Natural killer cell (primary cell): ENCODE data around the gene CCNL2. TPM values are rescaled to one million over a fixed set of nuclear protein-coding genes. Genes with fewer than 3 reads are reported as not detected.

Experiments used
- ATAC-seq, 3 donors: fragments of 150-1000 bp in 2 of 3; fragments of 200-7000 bp in 1 of 3; cut with Tn5 transposase; 1 replicate in 1 of 3; 2 replicates in 2 of 3; pipeline ENCODE4 v1.10.0; 2021; ENCODE audit warnings: mild to moderate bottlenecking in 2 of 3, moderate library complexity in 2 of 3
- DNase-seq, 2 donors: peaks; one replicate each; pipeline versions ENCODE4 v3.0.0 to v3.0.0-alpha.2; 2013 to 2021; ENCODE audit warnings: mixed read lengths in 1 of 2
- H3K27ac ChIP-seq: one replicate; pipeline ENCODE4 v1.5.1; 2013; ENCODE audit warnings: mild to moderate bottlenecking, low read length
- H3K27me3 ChIP-seq: one replicate; pipeline ENCODE4 v1.6.1; 2013; ENCODE audit warnings: low read length; ENCODE audit not compliant: control insufficient read depth, insufficient read depth
- H3K36me3 ChIP-seq: one replicate; pipeline ENCODE4 v1.6.1; 2013; ENCODE audit warnings: low read length; ENCODE audit not compliant: control insufficient read depth, insufficient read depth
- H3K4me1 ChIP-seq: one replicate; pipeline ENCODE4 v1.6.1; 2013; ENCODE audit warnings: low read length; ENCODE audit not compliant: control insufficient read depth, insufficient read depth
- H3K4me3 ChIP-seq: one replicate; pipeline ENCODE4 v1.5.1; 2013; ENCODE audit warnings: low read length
- H3K9me3 ChIP-seq: one replicate; pipeline ENCODE4 v1.6.1; 2013; ENCODE audit warnings: low read length; ENCODE audit not compliant: control insufficient read depth, insufficient read depth
- H3K27ac Mint-ChIP-seq, 2 donors: one replicate each; pipeline ENCODE4 v1.8.0; 2022; ENCODE audit warnings: mild to moderate bottlenecking in 2 of 2, mixed read lengths in 2 of 2, moderate library complexity in 1 of 2
- H3K27me3 Mint-ChIP-seq, 2 donors: one replicate each; pipeline ENCODE4 v1.8.0; 2022; ENCODE audit warnings: low read depth in 2 of 2, mixed read lengths in 2 of 2
- H3K36me3 Mint-ChIP-seq: one replicate; pipeline ENCODE4 v1.8.0; 2022; ENCODE audit warnings: mixed read lengths
- H3K4me1 Mint-ChIP-seq, 2 donors: one replicate each; pipeline ENCODE4 v1.8.0; 2022; ENCODE audit warnings: mixed read lengths in 2 of 2
- H3K4me3 Mint-ChIP-seq: one replicate; pipeline ENCODE4 v1.8.0; 2022; ENCODE audit warnings: mild to moderate bottlenecking, moderate library complexity, mixed read lengths
- H3K9me3 Mint-ChIP-seq, 2 donors: one replicate each; pipeline ENCODE4 v1.8.0; 2022; ENCODE audit warnings: mixed read lengths in 2 of 2
- CTCF ChIP-seq: fragments of 200-600 bp; IDR thresholded peaks from one replicate; pipeline ENCODE4 v1.8.0; 2022; ENCODE audit warnings: antibody characterized with exemption
- WGBS: methylation state at CpG from one replicate; pipeline ENCODE4 v1.1.7; 2013; ENCODE audit warnings: missing lambda C conversion rate; ENCODE audit not compliant: insufficient coverage; 5-methylcytosine and 5-hydroxymethylcytosine counted together
- intact Hi-C: fragments of 100-400 bp; cut with micrococcal nuclease; formaldehyde crosslinking; loops from one replicate; pipeline ENCODE4 v1.14.2; 2022
- total RNA-seq, 4 donors: library from RNA; stranded (reverse); fragments of 120-200 nt in 1 of 4; gene quantifications; one replicate each; pipeline versions ENCODE4 v1.2.3 to v1.2.4, GENCODE V29; 2013 to 2022

CCNL2 gene
- total RNA-seq, 3 donors from 2014 or later (not counting 1 experiment from before 2014, with no cell fraction given): 253 to 281 (median 274) TPM

GRCh38 chr1:1407636-1408318 is 8.6 kb upstream of the CCNL2 start:
- Mint-ChIP-seq H3K4me3 (peak overlapping the region; percentile 84), H3K27ac (peak overlapping the region; percentile 86 to 88), H3K36me3 (no peaks in the 10 kb centered on the region), H3K9me3 (peaks cover 2% of the 10 kb centered on the region in 2 donors), H3K4me1 (peaks cover 0 to 21% of the 10 kb centered on the region in 2 donors), H3K27me3 (no peaks in the 10 kb centered on the region)
- Histone ChIP-seq H3K36me3 (peaks cover 18% of the 10 kb centered on the region), H3K4me1 (peaks cover 25% of the 10 kb centered on the region), H3K4me3 (peak overlapping the region; percentile 76), H3K27ac (peak overlapping the region; percentile 76), H3K27me3 (no peaks in the 10 kb centered on the region), H3K9me3 (no peaks in the 10 kb centered on the region)
- 14% methylated on average over 41 of the region's 41 CpGs for WGBS
- intact Hi-C loops: loop anchor here (1.0 to 2.0 kb wide), 2 partner anchors 8 to 33 kb away; partner anchors contain the start of genes AURKAIP1 and CCNL2
- TF ChIP-seq CTCF: no peak
- peak; percentile 31 to 50 for DNase-seq
- peak; percentile 11 to 23 (median 20) for ATAC-seq

GRCh38 chr1:1406821-1407635 is 7.9 kb upstream of the CCNL2 start, which contains the start of gene MRPL20:
Gene MRPL20, minus strand, starts transcription at chr1:1407293. Its CDS starts 76 bp downstream, at chr1:1407217.
- no peaks in the 10 kb centered on the region for H3K27me3 Mint-ChIP-seq
- H3K27me3 ChIP-seq: no peaks in the 10 kb centered on the region
- ATAC-seq: peak; percentile 94 to 97 (median 95)

GRCh38 chr1:1406101-1406820 is 7.1 kb upstream of the CCNL2 start:
- WGBS: 45% methylated on average over 43 of the region's 43 CpGs
- Mint-ChIP-seq H3K27me3 (no peaks in the 10 kb centered on the region), H3K36me3 (no peaks in the 10 kb centered on the region), H3K9me3 (no peaks in the 10 kb centered on the region), H3K4me1 (peaks cover under 1 to 23% of the 10 kb centered on the region in 2 donors), H3K27ac (peak overlapping the region; percentile 86 to 88), H3K4me3 (peak overlapping the region; percentile 90)
- Histone ChIP-seq H3K9me3 (no peaks in the 10 kb centered on the region), H3K36me3 (peaks cover 31% of the 10 kb centered on the region), H3K27ac (peak overlapping the region; percentile 76), H3K4me3 (peak overlapping the region; percentile 76), H3K27me3 (no peaks in the 10 kb centered on the region), H3K4me1 (peaks cover 25% of the 10 kb centered on the region)
- DNase-seq (peak in 1 of 2 donors; percentile 30), ATAC-seq (no peak)
- no peak for TF ChIP-seq CTCF
- intact Hi-C loops: loop anchor here (2.0 kb wide), 1 partner anchor 31 kb away; the partner anchor contains the start of gene AURKAIP1

More at GRCh38 chr1:1406821-1407635, 7.9 kb upstream of the CCNL2 start, which contains the start of gene MRPL20:
- peak within 1 kb of the TSS; percentile 90 for H3K4me3 Mint-ChIP-seq
- peak within 1 kb of the TSS; percentile 86 to 88 for H3K27ac Mint-ChIP-seq
- Histone ChIP-seq H3K27ac (peak within 1 kb of the TSS; percentile 76), H3K9me3 (no peaks in the 10 kb centered on the region), H3K4me1 (peaks cover 25% of the 10 kb centered on the region), H3K4me3 (peak within 1 kb of the TSS; percentile 76), H3K36me3 (peaks cover 23% of the 10 kb centered on the region)
- no peaks in the 10 kb centered on the region for H3K36me3 Mint-ChIP-seq
- H3K4me1 Mint-ChIP-seq: peaks cover 0 to 21% of the 10 kb centered on the region in 2 donors
- TF ChIP-seq CTCF: no peak
- H3K9me3 Mint-ChIP-seq: no peaks in the 10 kb centered on the region
- DNase-seq: peak; percentile 94 to 99
- intact Hi-C loops: loop anchor here (1.0 to 2.0 kb wide), 2 partner anchors 8 to 32 kb away; partner anchors contain the start of genes AURKAIP1 and CCNL2
- under 1% methylated on average over 98 of the region's 98 CpGs for WGBS
